ENCODE measurements around the gene CHERP.
"Not testable (repeated sequence)": the region's sequence is repeated elsewhere in the genome, so short reads cannot be mapped to it uniquely, and the experiment has no call there.

The CHERP gene

DNA sequence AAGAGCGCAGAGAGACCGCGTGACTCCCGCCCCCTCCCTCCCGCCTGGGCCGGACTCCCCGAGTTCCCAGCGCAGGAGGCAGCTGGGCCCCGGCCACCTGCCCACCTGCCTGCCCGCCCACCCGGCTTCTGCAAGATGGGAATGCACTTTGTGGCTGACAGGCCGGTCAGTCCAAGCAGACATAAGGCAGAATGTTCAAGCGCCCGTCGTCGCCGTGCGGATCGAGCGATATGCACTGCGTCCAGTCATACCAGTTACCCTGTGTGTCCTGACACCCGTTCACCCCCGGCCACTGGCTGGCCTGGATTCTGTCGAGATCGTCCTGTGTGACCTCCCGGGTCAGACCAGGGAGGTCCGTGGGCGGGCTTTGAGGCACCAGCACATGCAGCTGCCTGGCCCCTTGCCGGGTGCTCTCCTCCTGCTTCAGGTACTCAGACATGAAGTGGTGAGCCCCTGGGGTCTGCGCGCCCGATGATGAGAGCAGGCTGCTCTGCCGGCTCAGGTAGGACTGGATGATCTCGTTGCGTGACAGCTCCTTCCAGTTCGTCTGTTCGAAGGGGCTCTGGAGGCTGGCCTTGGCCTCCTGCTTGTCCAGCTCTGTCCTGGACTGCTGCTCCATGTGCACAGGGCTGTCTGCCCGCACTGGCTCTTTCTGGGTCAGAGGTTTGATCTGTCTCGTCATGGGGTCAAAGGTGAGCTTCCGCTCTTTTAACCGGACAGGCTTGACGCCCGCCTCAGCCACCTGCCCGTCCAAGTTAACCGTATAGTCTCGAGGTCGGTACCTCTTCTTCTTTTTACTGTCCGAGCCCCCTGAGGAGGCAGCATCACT lies 33.8 kb upstream of the CHERP start:
- DNase-seq = no peak

- no peak for DNase-seq
Measured at GRCh38 chr19:16575282-16575681, 33.0 kb upstream of the CHERP start.

DNA sequence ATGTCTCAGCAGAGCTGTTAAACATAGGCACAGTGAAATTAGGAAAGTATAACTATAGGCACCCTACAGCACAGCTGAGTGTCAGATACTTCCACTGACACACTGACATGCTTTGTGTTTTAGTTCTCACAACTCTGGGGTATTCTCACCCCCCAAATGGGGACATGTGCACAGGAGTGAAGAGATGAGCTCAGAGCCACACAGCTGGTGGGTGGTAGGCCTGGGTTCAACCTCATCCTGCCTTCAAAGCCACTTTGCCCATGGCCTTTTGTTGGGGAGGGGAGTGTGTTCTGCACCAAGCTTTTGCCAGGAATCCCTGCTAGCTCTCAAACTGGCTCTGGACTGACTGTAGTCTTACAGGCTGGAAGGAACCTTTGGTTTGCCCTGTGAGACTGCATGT lies 31.7 kb upstream of the CHERP start:
- DNase-seq = no peak

- no peak for DNase-seq
Measured at GRCh38 chr19:16573296-16573695, 31.1 kb upstream of the CHERP start.

DNA sequence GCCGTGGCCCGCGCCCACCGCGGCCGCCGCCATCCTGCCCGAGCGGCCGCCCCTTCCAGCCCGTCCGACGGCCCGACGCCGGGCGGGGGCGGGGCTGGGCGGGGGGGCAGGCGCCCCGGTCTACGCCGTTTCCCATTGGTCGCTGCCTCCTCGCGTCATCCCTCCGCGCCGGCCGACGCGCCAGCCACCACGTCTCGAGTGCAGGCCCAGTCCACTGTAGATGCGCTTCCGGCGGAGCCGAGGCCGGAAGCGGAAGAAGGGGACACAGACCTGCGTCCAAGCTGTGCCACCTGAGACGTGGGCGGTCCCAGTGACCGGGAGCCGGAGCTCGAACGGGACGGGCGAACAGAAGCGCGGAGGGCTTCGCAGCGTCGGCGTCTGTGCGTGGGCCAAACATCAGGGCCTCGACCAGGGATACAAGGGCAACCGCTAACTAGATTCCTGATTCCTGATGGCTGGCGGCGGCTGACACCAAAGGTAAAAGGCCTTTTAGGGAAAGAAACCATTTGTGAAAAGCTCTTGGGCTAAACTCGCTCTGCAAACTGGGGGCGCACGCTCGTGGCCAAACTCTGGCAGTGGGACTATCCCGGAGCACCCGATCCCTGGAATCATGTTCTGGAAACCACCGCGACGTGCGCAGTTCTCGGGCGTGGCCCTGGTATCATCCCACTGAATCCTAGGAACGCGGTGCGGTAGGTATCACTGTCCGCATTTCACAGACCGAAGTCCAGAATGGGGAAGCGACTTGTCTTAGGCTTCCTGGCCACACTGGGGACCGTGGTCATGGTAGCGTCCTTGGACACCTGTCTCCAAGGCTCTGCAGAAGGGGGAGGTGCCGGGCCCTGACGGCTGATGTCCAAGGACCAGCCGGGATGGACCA lies 30.3 kb upstream of the CHERP start, which contains the start of gene SLC35E1:
Gene SLC35E1, minus strand, starts transcription at position 84 of the 880 bp plus-strand sequence. Its CDS starts 51 bp downstream, at position 33.
- DNase-seq = peak; percentile 86

DNA sequence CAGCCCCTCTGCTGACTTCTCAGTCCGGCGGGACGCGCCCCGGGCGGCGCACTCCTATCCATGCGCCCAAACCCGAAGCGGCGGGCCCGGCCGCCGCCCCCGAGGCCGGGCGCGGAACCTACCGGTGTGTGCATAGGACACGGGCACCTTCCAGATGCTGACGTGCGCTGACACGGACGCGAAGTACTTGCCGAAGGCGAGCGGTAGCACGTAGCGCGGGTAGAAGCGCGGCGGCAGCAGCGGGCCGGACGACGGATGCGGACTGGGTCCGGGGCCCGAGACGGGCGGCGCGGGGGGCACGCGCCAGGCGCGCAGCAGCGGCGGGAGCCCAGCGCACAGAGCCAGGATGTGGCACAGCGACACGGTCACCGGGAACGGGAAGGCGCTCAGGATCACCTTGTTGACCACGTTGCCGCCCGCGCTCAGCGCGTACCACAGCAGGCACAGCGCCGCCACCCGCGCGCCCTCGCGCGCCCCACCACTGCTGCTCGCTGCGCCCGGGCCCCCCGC lies 29.6 kb upstream of the CHERP start:
- DNase-seq = no peak

GRCh38 chr19:16571283-16571682 lies 29.0 kb upstream of the CHERP start:
- DNase-seq = no peak

GRCh38 chr19:16569609-16570320 lies 27.5 kb upstream of the CHERP start:
- DNase-seq = no peak

GRCh38 chr19:16566702-16567101 lies 24.5 kb upstream of the CHERP start:
- DNase-seq = no peak

- peak; percentile 65 to 69 for DNase-seq
Measured at GRCh38 chr19:16566161-16566560, 23.9 kb upstream of the CHERP start.

- DNase-seq = no peak
Measured at GRCh38 chr19:16564842-16565241, 22.6 kb upstream of the CHERP start.

- DNase-seq = no peak
Measured at GRCh38 chr19:16562608-16563025, 20.4 kb upstream of the CHERP start.

GRCh38 chr19:16561382-16561781 lies 19.1 kb upstream of the CHERP start:
- DNase-seq = no peak

DNA sequence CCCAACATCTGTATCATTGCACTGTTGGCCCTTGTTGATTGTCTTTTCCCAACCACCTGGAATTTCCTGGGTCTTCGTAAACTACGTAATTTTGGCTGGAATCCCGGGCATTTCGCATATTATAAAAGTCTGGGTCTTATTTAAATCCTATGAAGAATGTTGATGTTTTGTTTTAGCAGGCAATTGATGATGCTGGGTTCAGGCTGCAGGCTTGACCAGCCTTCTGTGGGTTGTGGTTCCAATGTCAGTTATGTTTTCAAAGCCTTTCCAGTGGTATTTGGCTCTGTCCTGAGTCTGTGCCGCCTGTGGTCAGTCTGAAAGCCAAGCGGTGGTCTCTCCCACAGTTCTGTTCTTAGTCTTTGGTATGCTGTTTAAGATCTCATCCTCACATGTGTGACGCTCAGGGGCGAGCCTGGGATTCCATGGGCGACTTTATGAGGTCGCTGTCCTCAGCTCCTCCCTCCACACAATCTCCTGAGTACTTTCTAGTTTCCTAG lies 17.6 kb upstream of the CHERP start:
- DNase-seq = no peak

GRCh38 chr19:16554776-16555175 lies 12.5 kb upstream of the CHERP start:
- DNase-seq = no peak

- DNase-seq = not testable (repeated sequence)
Measured at GRCh38 chr19:16551902-16552301, 9.7 kb upstream of the CHERP start.

GRCh38 chr19:16548956-16549355 lies 6.7 kb upstream of the CHERP start:
- DNase-seq = no peak

DNA sequence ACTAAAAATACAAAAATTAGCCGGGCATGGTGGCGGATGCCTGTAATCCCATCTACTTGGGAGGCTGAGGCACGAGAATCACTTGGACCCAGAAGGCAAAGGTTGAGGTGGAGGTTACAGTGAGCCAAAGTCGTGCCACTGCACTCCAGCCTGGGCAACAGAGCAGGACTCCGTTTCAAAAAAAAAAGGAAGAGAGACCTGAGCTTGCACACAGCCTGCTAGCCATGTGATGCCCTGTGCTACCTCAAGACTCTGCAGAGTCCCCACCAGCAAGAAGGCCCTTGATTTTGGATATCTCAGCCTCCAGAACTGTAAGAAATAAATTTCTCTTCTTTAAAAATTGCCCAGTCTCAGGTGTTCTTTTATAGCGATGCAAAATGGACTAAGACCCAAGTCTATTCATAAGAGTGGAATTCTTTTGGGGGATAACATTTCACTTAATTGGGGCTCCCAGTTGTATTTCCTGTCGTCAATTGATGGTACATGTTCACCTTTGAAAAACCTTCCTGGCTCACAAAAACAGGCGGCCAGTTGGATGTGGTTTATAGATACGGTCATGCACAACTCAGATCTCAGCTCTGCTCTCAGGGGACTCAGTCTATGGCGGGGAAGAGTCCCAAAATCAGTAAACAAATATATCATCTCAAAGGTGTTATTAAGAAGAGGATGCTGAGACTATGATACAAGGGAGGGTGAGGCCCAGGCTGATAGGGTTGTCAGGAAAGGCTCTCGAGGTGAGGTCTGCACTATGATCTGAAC lies 2.4 kb upstream of the CHERP start:
- DNase-seq = no peak

- DNase-seq = not testable (repeated sequence)
Measured at GRCh38 chr19:16543734-16544133, 1.5 kb upstream of the CHERP start.

DNA sequence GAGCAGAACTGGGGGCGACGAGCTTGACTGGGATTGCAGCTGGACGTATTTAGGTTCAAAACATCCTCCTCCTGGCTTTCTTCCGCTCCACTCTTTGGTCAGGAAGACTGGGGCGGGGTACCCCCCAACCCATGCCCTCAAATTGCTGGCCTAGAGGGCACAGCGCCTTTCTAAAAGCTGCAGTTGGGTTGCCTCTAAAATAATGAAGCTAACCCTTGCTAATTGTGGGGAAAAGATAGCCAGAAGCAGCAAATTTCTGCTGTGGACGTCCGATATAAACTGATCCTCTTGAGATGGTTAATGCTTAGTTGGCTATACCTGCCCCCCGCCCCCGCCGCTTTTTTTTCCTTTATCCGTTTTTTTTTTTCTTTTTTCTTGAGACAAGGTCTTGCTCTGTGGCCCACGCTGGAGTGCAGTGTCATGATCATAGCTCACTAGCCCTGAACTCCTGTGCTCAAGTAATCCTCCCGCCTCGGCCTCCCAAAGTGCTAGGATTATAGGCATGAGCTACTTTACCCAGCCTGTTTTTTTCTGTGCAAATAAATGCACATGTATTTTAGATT lies 754 bp upstream of the CHERP start:
- DNase-seq = no peak

GRCh38 chr19:16541526-16542044 lies 652 bp downstream of the CHERP start:
- no peak for DNase-seq
